Lung (tissue), 12 donors: ENCODE results near the gene PC. TPM values are rescaled to one million over a fixed set of nuclear protein-coding genes. Genes with fewer than 3 reads are reported as not detected.

Source experiments
- ATAC-seq: fragments of 200-7000 bp; cut with Tn5 transposase; one replicate; pipeline ENCODE4 v1.9.1; 2020; ENCODE audit warnings: moderate number of reproducible peaks; ENCODE audit not compliant: insufficient read depth, low FRiP score
- DNase-seq, 3 donors: peaks; one replicate each; pipeline ENCODE4 v3.0.0-alpha.2; 2013 to 2017
- H3K27ac ChIP-seq, 2 donors: one replicate each; pipeline ENCODE4 v1.5.1; 2013; ENCODE audit warnings: mild to moderate bottlenecking in 2 of 2, moderate library complexity in 2 of 2, control low read depth in 1 of 2, inconsistent platforms in 1 of 2, low read depth in 1 of 2, low read length in 1 of 2
- H3K27me3 ChIP-seq, 3 donors: one replicate each; pipeline ENCODE4 v1.5.1; 2013; ENCODE audit warnings: low read length in 2 of 3; ENCODE audit not compliant: control insufficient read depth in 3 of 3, insufficient read depth in 3 of 3
- H3K36me3 ChIP-seq, 4 donors: one replicate each; pipeline ENCODE4 v1.5.1; 2013; ENCODE audit warnings: low read length in 4 of 4, mild to moderate bottlenecking in 1 of 4, moderate library complexity in 1 of 4; ENCODE audit not compliant: control insufficient read depth in 4 of 4, insufficient read depth in 4 of 4
- H3K4me1 ChIP-seq, 5 donors: one replicate each; pipeline ENCODE4 v1.5.1; 2013; ENCODE audit warnings: low read length in 5 of 5, mild to moderate bottlenecking in 2 of 5, moderate library complexity in 1 of 5; ENCODE audit not compliant: control insufficient read depth in 5 of 5, insufficient read depth in 5 of 5
- H3K4me3 ChIP-seq: one replicate; pipeline ENCODE4 v1.5.1; 2013; ENCODE audit warnings: mild to moderate bottlenecking, control low read depth, moderate library complexity
- H3K9ac ChIP-seq, 2 donors: one replicate each; pipeline ENCODE4 v1.5.1; 2013; ENCODE audit warnings: low read length in 2 of 2, control low read depth in 1 of 2; ENCODE audit not compliant: insufficient read depth in 1 of 2
- H3K9me3 ChIP-seq, 4 donors: one replicate each; pipeline ENCODE4 v1.5.1; 2013; ENCODE audit warnings: low read length in 3 of 4, mild to moderate bottlenecking in 1 of 4, moderate library complexity in 1 of 4; ENCODE audit not compliant: control insufficient read depth in 4 of 4, insufficient read depth in 3 of 4
- CTCF ChIP-seq: IDR thresholded peaks from 2 replicates; pipeline ENCODE4 v1.5.1; 2012; ENCODE audit warnings: mild to moderate bottlenecking; ENCODE audit errors: control extremely low read depth, extremely low read depth
- WGBS, 2 donors: extraction: QIAGEN DNeasy Blood & Tissue Kit; methylation state at CpG; one replicate each; pipeline ENCODE4 v1.1.7; 2013; 5-methylcytosine and 5-hydroxymethylcytosine counted together
- polyA plus RNA-seq, 2 donors: library from polyadenylated mRNA; stranded (reverse); fragments of 200-250 nt; gene quantifications; one replicate each; pipeline ENCODE4 v1.2.1, GENCODE V29; 2013
- total RNA-seq, 2 donors: library from RNA; depleted of rRNA in 1 of 2; stranded (reverse); fragments of >200 nt in 1 of 2; gene quantifications; one replicate each; pipeline ENCODE4 v1.2.1, GENCODE V29; 2014 to 2021
- donor health status: control.
- donor health status: control.
- donor health status: Bipolar disorder and iron deficiency.
- donor health status: healthy.
- donor health status: DM: yes; HTN: yes; CAD: no.

PC gene
- total and polyA plus RNA-seq, 4 donors, result 5.5 to 32.5 (median 12.0) TPM

GRCh38 chr11:66987924-66988637, 29.9 kb upstream of the PC start:
- DNase-seq (no peak), ATAC-seq (no peak)
- Histone ChIP-seq H3K9ac (no peak overlapping the region), H3K27me3 (no peaks in the 10 kb centered on the region), H3K36me3 (no peaks in the 10 kb centered on the region), H3K4me3 (no peak overlapping the region), H3K27ac (no peak overlapping the region), H3K4me1 (peaks cover 0 to 4% (median 0%) of the 10 kb centered on the region in 5 donors), H3K9me3 (no peaks in the 10 kb centered on the region)
- 74 to 79% methylated on average over 13 of the region's 13 CpGs for WGBS, 2 donors
- TF ChIP-seq CTCF, result no peak

- H3K4me3 ChIP-seq, result no peak overlapping the region
- no peak for TF ChIP-seq CTCF
- no peak overlapping the region for H3K27ac ChIP-seq
- H3K9ac ChIP-seq, result no peak overlapping the region
- DNase-seq, result no peak
- 81 to 85% methylated on average over 6 of the region's 6 CpGs for WGBS, 2 donors
- ATAC-seq, result no peak
- peaks cover 0 to 4% (median under 1%) of the 10 kb centered on the region in 5 donors for H3K4me1 ChIP-seq
- no peaks in the 10 kb centered on the region for H3K9me3 ChIP-seq
- no peaks in the 10 kb centered on the region for H3K36me3 ChIP-seq
- no peaks in the 10 kb centered on the region for H3K27me3 ChIP-seq
Observed at GRCh38 chr11:66987158-66987620, 29.0 kb upstream of the PC start.

GRCh38 chr11:66986178-66986545, 28.0 kb upstream of the PC start:
- ATAC-seq (no peak), DNase-seq (no peak)
- Histone ChIP-seq H3K9me3 (no peaks in the 10 kb centered on the region), H3K9ac (no peak overlapping the region), H3K4me1 (peaks cover 0 to 4% (median 3%) of the 10 kb centered on the region in 5 donors), H3K27me3 (no peaks in the 10 kb centered on the region), H3K36me3 (no peaks in the 10 kb centered on the region), H3K27ac (no peak overlapping the region), H3K4me3 (no peak overlapping the region)
- WGBS, 2 donors, result 90 to 93% methylated on average over 7 of the region's 7 CpGs
- no peak for TF ChIP-seq CTCF
